GM23338 (cell line): ENCODE data around the gene RPL37.

Experiments used
- CREB1 ChIP-seq: fragments of 250-450 bp; sonication (Bioruptor Pico); IDR thresholded peaks from 2 replicates; pipeline ENCODE4 v1.5.0; 2020; ENCODE audit warnings: low read depth, mild to moderate bottlenecking, moderate library complexity
- ETS1 ChIP-seq: IDR thresholded peaks from 2 replicates; pipeline ENCODE4 v1.6.1; 2016; ENCODE audit warnings: antibody characterized with exemption
- EZH2 ChIP-seq: fragments of 200-600 bp; sonication (generic); IDR thresholded peaks from one replicate; pipeline ENCODE4 v1.8.0; 2017; ENCODE audit warnings: antibody characterized with exemption, mild to moderate bottlenecking, low read depth; ENCODE audit not compliant: unreplicated experiment
- EZH2phosphoT487 ChIP-seq: fragments of 200-600 bp; sonication (generic); IDR thresholded peaks from one replicate; pipeline ENCODE4 v1.8.1; 2018; ENCODE audit warnings: antibody characterized with exemption; ENCODE audit not compliant: unreplicated experiment
- JUNB ChIP-seq: IDR thresholded peaks from one replicate; pipeline ENCODE4 v1.6.1; 2016; ENCODE audit warnings: antibody characterized with exemption; ENCODE audit not compliant: unreplicated experiment
- POLR2AphosphoS5 ChIP-seq: IDR thresholded peaks from 2 replicates; pipeline ENCODE4 v1.6.1; 2016; ENCODE audit warnings: antibody characterized with exemption, low read depth
- REST ChIP-seq: IDR thresholded peaks from one replicate; pipeline ENCODE4 v1.6.1; 2018; ENCODE audit warnings: antibody characterized with exemption; ENCODE audit not compliant: unreplicated experiment
- STAT1 ChIP-seq: IDR thresholded peaks from one replicate; pipeline ENCODE4 v1.6.1; 2016; ENCODE audit warnings: antibody characterized with exemption; ENCODE audit not compliant: unreplicated experiment
- ZNF114 ChIP-seq: fragments of 250-450 bp; sonication (Bioruptor Pico); IDR thresholded peaks from 2 replicates; pipeline ENCODE4 v1.5.0; 2020; ENCODE audit warnings: mild to moderate bottlenecking, moderate library complexity
- ZNF331 ChIP-seq: fragments of 250-450 bp; sonication (Bioruptor Pico); IDR thresholded peaks from 2 replicates; pipeline ENCODE4 v1.5.0; 2020; ENCODE audit warnings: low read depth, mild to moderate bottlenecking, moderate library complexity
- ZNF462 ChIP-seq: fragments of 250-450 bp; sonication (Bioruptor Pico); IDR thresholded peaks from 2 replicates; pipeline ENCODE4 v1.5.0; 2020; ENCODE audit warnings: mild to moderate bottlenecking, moderate library complexity
- TF ChIP-seq, protein P1 (sequence below), 2 experiments: fragments of 200-600 bp in 1 of 2; sonication (generic) in 1 of 2; conservative IDR thresholded peaks; 2 replicates each; pipeline versions ENCODE4 v1.5.1 to v1.6.1; 2016 to 2017; ENCODE audit warnings: antibody characterized with exemption in 2 of 2, low read depth in 2 of 2, mild to moderate bottlenecking in 2 of 2, moderate library complexity in 1 of 2

- TF ChIP-seq EZH2 (no peak), REST (no peak), POLR2AphosphoS5 (no peak), CREB1 (no peak), JUNB (no peak), ZNF114 (CRISPR knock-in tag) (no peak), ZNF462 (CRISPR knock-in tag) (no peak), ETS1 (no peak), EZH2phosphoT487 (no peak), STAT1 (no peak), ZNF331 (no peak)
- TF ChIP-seq, protein P1, sequence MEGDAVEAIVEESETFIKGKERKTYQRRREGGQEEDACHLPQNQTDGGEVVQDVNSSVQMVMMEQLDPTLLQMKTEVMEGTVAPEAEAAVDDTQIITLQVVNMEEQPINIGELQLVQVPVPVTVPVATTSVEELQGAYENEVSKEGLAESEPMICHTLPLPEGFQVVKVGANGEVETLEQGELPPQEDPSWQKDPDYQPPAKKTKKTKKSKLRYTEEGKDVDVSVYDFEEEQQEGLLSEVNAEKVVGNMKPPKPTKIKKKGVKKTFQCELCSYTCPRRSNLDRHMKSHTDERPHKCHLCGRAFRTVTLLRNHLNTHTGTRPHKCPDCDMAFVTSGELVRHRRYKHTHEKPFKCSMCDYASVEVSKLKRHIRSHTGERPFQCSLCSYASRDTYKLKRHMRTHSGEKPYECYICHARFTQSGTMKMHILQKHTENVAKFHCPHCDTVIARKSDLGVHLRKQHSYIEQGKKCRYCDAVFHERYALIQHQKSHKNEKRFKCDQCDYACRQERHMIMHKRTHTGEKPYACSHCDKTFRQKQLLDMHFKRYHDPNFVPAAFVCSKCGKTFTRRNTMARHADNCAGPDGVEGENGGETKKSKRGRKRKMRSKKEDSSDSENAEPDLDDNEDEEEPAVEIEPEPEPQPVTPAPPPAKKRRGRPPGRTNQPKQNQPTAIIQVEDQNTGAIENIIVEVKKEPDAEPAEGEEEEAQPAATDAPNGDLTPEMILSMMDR (conservative IDR thresholded peaks at IDR 0.05; ENCODE audit: low read depth in 2 of 2) = no peak
Observed at GRCh38 chr5:40875958-40876357, 40.9 kb upstream of the RPL37 start.
